Fibroblast of the conjunctiva (primary cell): ENCODE results near the gene MCTP2.

Experiments used
- DNase-seq: peaks from one replicate; pipeline ENCODE4 v3.0.0-alpha.2; 2010; ENCODE audit warnings: low read depth

The MCTP2 gene, protein sequence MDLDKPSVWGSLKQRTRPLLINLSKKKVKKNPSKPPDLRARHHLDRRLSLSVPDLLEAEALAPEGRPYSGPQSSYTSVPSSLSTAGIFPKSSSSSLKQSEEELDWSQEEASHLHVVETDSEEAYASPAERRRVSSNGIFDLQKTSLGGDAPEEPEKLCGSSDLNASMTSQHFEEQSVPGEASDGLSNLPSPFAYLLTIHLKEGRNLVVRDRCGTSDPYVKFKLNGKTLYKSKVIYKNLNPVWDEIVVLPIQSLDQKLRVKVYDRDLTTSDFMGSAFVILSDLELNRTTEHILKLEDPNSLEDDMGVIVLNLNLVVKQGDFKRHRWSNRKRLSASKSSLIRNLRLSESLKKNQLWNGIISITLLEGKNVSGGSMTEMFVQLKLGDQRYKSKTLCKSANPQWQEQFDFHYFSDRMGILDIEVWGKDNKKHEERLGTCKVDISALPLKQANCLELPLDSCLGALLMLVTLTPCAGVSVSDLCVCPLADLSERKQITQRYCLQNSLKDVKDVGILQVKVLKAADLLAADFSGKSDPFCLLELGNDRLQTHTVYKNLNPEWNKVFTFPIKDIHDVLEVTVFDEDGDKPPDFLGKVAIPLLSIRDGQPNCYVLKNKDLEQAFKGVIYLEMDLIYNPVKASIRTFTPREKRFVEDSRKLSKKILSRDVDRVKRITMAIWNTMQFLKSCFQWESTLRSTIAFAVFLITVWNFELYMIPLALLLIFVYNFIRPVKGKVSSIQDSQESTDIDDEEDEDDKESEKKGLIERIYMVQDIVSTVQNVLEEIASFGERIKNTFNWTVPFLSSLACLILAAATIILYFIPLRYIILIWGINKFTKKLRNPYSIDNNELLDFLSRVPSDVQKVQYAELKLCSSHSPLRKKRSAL

DNA sequence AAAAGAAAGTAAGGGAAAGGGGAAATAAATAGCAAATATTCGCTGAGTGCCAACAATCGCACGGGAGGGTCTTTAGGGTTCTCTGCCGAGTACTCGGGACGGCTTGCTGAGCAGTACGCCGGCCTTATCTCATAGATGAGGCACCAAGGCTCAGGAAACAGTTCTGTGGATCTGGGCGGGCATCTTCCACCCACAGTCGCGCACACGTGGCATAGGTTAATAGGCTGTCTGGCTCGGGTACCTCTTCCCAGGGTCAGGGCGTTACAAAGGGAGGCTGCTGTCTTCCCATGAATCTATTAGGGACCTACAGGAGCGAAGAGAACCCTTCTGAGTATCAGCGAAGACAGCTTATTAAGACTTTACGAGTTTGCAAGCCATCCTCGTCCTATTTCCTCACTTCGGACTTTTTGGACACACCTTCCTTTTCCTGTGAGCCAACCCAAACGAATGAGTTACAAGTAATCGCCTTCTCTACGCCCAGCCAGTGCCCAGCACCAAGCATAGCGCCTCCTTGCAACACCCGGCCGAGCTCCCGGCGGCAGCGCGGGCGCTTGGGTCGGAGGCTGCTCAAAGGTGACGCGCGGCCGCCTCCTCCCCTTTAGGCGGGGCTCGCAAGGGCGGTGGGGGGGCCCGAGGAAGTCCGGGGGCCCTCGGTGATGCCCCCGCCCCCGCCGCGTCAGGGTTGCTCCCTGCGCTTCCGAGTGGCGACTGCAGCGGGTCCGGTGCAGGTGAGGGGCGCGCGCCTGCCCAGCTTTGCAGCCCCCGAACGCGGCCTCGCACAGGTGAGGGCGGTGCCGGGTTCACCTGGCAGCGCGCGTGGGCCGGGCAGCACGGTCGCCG, at the start of gene MCTP2:
TSS of gene MCTP2 (plus strand) at position 679 of the 840 bp plus-strand sequence. CDS start 66,705 bp downstream, outside the sequence.
- peak; percentile 46 for DNase-seq

DNA sequence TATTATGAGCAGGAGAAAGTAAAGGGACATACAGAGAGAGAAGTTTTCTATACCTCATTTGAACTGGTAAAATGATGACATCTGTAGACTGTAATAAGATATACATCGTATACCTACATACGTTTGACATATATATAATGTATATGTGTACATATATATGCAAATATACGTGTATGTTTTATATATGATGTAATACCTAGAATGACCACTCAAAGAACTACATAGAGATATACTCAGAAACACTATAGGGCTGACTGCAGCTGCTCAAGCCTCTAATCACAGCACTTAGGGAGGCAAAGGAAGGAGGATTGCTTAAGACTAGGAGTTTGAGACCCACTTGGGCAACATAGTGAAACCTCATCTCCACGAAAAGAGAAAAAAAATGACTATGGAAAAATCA, 48.5 kb upstream of the MCTP2 start:
- no peak for DNase-seq

DNA sequence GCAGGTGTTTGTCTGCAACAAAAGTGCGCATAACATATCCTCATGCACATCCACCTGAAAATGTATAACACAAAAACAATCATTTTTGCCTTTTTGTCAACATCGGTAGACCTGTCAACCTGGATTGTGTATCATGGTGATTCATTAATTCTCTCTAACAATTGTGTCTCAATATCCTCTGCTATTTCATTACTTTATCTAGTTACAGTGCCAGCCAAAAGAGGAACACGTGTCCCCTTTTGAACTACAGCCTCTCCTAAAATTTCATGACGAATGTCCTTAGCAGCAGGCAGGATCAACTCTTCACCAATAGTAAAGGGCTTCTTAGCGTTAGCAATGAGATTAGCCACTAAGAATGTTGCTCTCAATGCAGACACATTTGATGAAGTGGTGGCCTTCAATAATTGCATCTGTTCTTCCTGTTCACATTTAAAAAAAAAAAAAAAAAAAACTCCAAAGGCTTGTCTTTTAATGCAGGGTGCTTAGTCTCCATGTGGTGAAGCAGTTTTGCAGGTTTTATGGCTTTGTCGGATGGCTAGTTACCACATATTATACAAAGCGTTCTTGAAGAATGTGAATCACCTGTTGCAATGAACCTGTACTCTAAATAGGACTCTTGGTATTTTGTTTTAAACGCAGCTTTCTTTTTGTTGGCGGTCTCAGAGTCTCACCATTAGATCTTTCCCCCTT, 45.7 kb upstream of the MCTP2 start:
- no peak for DNase-seq

DNA sequence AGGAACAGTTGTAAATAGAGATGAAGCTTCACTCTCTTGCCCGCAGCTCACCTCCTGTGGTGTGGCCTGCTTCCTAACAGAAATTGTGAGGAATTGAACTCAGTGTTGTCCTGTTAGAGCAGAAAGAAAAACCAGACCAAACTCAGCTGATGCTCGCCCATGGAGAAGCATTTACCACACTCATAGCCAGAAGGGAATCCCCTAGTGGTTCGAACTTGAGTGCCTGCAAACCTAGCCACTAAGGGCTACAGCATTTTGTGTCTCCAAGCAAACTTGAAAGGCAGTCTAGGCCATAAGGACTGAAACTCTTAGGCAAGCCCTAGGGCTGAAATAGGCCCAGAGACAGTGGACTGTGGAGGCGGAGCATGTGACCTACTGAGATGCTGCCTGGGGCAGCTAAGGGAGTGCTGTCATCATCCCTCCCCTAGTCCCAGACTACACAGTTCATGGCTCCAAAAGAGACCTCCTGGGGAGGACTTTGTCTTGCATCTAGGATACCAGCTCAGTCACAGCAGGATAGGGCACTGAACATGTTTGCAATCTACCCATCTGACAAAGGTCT, 44.5 kb upstream of the MCTP2 start:
- DNase-seq: no peak

DNA sequence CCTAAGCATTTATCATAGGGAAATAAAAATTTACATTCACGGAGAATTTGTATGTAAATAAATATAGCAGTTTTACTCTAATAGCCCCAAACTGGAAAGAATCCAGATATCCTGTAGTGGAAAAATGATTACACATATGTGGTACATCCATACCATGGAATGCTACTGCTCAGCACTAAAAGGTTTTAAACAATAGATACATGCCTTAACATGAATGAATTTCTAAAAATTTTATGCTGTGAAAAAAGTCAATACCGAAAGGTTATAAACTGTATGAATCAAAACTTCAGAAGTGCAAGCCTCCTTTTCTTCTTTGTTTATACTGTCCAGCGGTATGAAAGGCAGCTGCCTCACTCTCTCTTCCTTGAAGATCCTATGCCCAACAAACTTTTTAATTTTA, 37.5 kb upstream of the MCTP2 start:
- no peak for DNase-seq

DNA sequence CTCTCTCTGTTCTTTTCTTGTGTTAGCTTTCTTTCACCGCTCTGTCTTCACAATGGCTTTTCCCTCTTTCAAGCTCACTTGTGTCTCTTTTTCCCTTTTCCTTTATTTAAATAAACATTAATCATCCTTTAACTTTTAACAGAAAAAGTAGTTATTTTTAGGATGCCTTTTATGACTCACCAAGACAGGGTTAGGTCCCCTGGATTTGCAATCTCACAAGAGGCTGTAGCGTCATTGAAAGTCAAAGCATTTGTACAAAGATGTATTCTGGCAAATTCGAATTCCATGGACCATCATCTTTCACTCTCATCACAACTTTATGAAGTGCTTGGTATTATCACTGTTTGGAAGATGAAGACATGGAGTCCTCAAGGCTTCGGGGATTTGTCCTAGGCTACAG, 34.8 kb upstream of the MCTP2 start:
- DNase-seq: no peak

DNA sequence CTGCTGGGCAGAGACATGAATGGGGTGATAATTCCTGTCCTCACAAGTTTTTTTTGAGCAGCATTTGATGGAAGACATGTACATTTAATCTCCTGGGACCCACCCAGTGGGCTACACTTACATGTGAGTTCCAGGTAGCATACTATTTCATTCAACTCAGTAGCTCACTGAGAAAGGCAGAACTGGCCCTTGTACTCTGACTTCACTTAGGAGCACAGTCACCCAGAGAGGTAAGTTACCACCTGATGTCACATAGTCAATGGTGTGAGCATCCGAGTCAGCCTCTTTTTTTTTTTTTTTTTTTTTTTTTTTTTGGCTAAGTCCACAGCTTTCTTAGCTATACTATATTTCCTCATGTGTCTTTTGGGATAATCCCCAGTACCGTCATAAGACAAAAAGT, 32.7 kb upstream of the MCTP2 start:
- no peak for DNase-seq

DNA sequence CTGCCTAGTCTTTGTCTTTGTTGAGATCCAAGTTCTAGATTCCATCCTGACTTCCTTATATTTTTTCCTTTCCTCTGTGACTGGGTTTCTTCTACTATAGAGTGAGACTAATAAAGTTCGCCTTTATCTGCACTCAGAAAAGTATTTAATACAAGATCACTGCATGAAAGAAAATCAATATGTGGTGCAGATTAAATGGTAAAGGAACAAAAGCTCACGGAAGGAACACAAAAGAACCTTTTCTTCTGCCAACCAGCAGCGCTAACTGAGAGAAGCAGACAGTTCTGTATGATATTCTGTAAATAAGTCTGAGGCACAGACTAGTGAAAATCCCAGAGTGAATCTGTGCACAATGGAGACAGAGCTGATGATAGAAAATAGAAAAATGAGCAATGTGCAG, 31.6 kb upstream of the MCTP2 start:
- no peak for DNase-seq

DNA sequence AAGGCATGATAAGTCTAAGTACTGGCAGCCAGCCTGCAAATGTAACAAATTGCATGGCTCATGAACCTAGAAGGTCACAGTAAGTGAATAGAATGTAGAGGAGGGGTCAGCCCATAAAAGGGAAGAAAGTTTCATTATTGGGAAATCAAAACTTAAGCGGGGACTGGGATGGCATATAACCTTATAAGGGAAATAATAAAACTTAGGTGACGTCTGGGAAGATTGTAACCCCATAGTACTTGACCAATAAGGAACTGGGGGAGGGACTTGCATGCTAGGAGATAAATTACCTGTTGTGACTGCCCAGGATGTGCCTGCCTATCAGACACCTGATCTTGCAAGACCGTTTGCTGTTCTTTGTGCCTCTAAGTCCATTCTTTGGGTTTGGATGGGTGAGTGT, 28.1 kb upstream of the MCTP2 start:
- DNase-seq: no peak

DNA sequence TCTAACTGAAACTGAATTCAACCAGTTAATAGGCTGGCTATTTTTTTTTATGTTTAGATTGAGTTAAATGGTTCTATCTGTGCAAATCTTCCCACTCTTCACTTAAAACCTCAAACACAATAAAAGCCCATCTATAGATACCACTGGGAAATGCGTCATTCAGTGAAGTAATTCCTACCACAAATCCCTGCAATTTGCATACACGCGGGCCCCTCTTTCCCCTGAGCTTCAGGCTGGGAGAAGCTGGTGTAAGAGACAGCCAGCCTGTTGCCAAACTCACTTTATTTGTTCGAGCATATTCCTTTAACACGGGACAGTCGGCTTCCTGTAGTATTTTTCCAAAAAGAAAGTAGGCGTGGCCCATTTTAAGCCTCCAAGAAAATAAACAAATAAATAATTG, 26.0 kb upstream of the MCTP2 start:
- DNase-seq: no peak

DNA sequence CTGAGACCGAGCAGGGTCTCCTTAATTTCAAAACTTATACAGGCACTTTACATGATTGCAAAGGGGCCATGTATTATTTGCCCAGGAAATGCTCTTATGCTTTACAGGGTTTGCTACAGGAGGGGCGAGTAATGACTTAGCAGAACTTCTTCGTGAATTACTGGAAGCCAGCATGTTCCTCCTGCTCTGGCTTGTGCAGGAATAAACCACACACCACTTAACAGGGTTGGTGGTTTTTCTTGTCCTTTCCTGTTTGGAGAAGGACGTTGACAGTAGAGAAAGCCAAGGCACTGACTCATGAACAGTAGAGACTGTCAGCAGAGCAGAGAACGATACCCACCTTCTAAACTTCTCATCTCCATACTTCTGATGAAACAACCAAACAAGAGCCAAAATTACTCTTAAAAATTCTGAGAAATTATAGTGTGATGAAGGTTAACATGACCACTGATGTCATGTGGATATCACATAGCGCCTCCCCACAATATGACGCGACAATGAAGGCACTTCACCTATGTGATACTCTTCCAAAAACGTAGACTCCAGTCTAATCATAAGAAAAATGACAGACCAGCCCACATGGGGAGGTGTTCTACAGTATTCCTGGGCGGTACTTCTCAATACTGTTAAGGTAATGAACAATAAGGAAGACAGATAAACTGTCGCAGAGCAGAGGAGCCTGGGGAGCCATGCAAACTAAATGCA, 24.7 kb upstream of the MCTP2 start:
- no peak for DNase-seq

DNA sequence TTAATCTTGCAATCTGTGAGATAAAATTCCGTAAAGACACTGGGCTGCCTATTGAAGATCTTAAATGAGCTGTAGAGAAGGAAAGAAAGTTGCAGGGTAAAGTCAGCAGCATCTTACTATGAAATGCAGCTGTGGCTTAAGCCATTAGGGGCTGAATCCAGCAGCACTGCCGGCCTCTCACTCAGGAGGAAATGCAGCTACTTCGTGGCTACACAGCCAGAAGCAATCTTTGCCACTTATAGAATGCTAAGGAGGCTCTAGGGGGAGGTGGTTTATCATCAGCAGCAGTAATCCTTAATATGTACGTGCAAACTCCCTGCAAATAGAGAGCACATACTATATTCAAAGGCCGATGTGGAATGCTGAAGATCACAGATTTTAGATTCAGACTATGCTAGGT, 19.1 kb upstream of the MCTP2 start:
- DNase-seq: no peak

DNA sequence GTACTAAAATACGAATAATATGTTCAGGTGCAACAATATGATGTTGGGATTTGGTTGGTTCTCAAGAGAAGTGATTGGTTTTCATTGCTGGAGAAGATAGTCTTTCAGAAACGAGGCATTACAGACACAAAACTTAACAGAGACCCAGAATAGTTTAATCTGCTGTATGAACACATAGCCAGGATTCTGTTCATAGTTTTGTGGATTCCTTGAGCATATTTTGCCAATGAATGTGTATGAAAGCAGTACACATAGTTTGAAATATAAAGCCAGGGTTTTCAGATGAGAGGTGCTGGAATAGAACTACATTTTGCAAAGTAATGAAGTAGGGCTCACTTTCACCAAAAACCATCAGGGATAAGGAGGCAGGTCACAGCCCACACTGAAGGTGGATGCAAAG, 5.7 kb upstream of the MCTP2 start:
- DNase-seq: no peak

DNA sequence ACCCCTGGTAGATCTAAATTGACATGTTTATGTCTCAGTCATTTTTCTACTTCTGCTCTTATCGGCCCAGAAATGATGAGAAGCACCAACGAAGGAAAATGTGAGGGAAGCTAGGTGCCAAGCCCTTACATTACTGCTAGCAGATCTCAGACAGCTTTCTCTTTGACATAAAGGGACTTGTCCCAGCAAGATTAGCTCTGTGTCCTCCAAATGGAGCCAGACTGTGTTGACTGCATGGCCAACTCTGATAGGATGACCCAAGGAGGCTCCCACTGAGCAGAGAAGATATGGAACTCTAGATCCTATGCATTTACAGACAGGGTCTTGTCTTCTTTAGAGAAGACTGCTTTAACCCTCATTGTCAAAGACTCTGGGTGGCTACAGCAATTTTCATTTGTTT, 2.8 kb upstream of the MCTP2 start:
- DNase-seq: no peak

DNA sequence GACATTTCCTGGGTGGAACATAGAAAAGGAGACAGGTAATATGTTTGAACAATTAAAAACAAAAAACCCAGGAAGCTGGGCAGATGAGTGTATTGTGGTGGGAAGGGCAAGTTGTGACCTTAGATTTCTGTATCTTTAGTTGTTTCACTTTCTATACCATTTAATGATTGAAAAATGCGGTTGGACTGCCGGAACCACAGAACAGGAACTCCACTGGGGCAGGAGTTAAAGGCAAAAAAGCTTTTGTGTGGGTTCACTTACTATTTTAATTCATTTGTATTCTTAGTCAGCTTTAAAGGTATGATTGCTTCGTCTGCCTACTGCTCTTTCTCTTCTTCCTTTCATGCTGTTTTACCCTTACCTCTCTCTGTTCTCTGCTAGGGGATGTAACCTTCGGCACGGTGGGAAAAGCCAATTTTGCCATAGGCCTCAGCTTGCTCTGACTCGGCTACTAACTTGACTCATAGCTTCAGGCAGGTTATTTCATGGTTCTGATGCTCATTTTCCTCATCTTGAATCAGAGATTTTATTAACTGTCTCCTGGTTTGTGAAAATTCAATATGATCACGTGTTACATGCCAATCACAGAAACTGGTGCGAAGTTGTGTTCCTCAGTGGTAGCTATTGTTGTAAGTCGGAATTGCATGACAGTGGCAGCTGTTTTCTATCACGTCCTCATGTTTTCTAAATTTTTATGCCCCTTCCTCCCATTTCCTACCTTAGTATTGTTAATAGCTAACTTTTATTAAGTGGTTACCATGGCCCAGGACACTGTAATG, 1.6 kb upstream of the MCTP2 start:
- no peak for DNase-seq

DNA sequence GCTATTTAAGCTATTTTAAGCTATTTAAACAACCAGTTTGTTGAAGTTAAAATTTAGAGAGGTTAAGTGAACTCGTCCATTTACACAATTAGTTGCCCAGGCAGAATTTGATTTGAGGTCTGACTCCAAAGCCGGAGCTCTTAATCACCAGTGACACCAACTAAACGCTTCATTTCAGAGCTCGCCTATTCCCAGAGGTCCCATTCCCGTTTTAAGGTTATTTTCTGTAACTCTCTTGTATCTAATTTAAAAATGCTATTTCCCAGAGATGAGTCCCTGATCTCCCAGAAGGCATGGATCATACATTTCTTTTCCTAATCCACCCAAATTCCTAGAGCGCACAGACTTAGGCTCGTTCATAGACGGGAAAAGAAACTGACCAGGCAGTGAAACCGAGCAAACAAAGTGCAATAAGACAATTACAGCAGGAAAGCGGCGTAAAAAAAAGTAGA, 904 bp upstream of the MCTP2 start:
- no peak for DNase-seq

DNA sequence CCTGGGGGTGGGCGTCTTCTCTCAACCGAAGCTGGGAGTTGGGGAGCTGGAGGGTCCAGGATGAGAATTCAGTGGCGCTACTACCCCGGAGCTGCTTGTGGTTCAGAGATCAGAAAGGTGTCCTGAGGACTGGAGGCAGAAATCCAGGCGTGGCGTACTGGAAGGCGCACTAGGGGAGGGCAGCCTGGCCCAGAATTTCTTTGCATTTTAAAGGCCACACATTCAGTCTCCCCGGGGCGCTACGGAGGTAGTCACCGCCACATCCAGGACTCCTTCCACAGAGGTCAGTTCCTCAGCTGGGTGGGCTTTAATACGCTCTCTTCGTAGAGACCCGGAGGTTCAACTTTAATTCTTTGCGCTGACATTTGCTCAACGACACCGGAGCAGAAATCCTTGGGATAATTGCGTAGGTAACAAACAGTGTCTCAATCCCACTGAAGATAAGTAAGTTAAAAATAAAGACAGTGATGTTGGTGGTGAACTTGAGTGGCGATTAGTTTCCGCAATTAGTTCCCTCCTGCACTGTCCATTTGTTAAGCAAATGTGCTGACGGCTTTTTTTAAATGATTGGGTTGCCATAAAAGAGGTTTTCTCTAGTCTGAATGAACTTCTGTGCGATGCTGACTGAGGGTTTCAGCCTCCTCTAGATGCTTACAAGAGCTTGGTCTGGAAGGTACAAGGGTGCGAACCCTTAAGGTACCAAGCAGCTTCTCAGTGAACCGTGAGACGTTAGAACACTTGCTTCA, 535 bp downstream of the MCTP2 start:
- no peak for DNase-seq

DNA sequence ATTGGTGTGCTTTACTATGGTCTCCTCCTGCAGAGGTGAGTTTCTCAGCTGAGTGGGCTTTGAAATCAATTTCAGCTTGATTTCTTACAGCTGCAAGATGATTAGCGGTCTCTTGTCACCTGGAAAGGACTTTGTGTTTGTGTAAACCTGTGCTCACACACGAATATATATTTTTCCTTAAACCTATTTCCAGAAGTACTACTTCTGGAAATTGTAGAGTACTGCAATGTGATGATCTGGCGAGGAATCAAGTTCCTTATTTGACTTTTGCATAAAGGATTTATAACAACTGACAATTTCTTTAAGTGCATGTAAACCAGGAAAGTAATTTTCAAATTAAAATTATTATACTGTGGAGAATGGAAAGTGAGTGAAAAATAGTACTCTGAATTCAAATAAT, 2.1 kb downstream of the MCTP2 start:
- no peak for DNase-seq

DNA sequence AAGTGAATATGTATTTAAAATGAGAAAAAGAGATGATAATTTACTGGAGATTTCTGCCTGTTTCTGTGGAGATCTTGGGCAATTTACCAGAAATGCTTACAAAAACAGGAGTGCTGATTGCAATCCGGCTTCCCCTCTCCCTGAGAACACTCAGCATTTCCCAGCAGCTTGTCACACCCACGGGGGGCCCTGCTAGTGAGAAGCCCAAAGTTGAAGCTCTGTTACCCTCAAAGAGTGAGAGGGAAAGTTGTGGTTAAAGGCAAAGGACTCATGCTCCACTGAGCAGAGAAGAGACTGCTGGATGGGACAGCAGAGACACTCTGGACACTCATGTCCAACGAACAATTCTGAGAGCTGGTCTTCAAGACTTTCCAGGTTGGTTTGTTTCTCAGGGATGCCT, 2.9 kb downstream of the MCTP2 start:
- no peak for DNase-seq
